Frontal cortex (tissue), 4 donors: Measurements from ENCODE around the gene TUBA4B. TPM values are rescaled to one million over a fixed set of nuclear protein-coding genes. Genes with fewer than 3 reads are reported as not detected.

Source experiments
- DNase-seq, 2 donors: peaks; one replicate each; pipeline ENCODE4 v3.0.0; 2012; ENCODE audit warnings: low spot score in 2 of 2
- FAIRE-seq: peaks from 2 replicates; lab custom pipeline; 2012; peaks lifted over from hg19 to GRCh38; lab: Jason Lieb, UNC
- total RNA-seq: library from RNA; depleted of rRNA; stranded (reverse); fragments of >200 nt; gene quantifications from one replicate; pipeline ENCODE4 v1.2.3, GENCODE V29; 2014
- donor health status: control.
- donor health status: control.
- donor health status: control.

The TUBA4B gene
- total RNA-seq, 1 donor from 2014 or later: not detected

GRCh38 chr2:219287580-219288265 is 34.7 kb downstream of the TUBA4B start:
- FAIRE-seq (no peak), DNase-seq (peak in 1 of 2 donors; percentile 1)

- FAIRE-seq (no peak), DNase-seq (no peak)
Observed at GRCh38 chr2:219289195-219289536, 36.1 kb downstream of the TUBA4B start.

GRCh38 chr2:219289537-219290361 is 36.7 kb downstream of the TUBA4B start:
- peak; percentile 83 for FAIRE-seq
- peak; percentile 71 to 79 for DNase-seq

- FAIRE-seq: no peak
- peak in 1 of 2 donors; percentile 3 for DNase-seq
Observed at GRCh38 chr2:219290381-219291171, 37.5 kb downstream of the TUBA4B start.

GRCh38 chr2:219291394-219291793 is 38.4 kb downstream of the TUBA4B start:
- DNase-seq (no peak), FAIRE-seq (no peak)

GRCh38 chr2:219291910-219292490 is 39.0 kb downstream of the TUBA4B start:
- peak in 1 of 2 donors; percentile 6 for DNase-seq
- FAIRE-seq: no peak

GRCh38 chr2:219292616-219293015 is 39.6 kb downstream of the TUBA4B start:
- DNase-seq (no peak), FAIRE-seq (no peak)

- DNase-seq (no peak), FAIRE-seq (no peak)
Observed at GRCh38 chr2:219293736-219294231, 40.7 kb downstream of the TUBA4B start.

GRCh38 chr2:219294356-219295351 is 41.6 kb downstream of the TUBA4B start:
- DNase-seq (peak; percentile 94 to 96), FAIRE-seq (no peak)

GRCh38 chr2:219296142-219296541 is 43.1 kb downstream of the TUBA4B start:
- DNase-seq (no peak), FAIRE-seq (no peak)

GRCh38 chr2:219296631-219297391 is 43.8 kb downstream of the TUBA4B start:
- no peak for FAIRE-seq
- no peak for DNase-seq

- no peak for DNase-seq
- FAIRE-seq: no peak
Observed at GRCh38 chr2:219297766-219298456, 44.9 kb downstream of the TUBA4B start.

- FAIRE-seq: no peak
Observed at GRCh38 chr2:219298759-219299371, 45.8 kb downstream of the TUBA4B start.

GRCh38 chr2:219299372-219299760 is 46.3 kb downstream of the TUBA4B start:
- no peak for DNase-seq
- FAIRE-seq: no peak

More at GRCh38 chr2:219298759-219299371, 45.8 kb downstream of the TUBA4B start:
- peak; percentile 88 to 96 for DNase-seq

GRCh38 chr2:219300022-219300421 is 47.0 kb downstream of the TUBA4B start:
- no peak for DNase-seq

GRCh38 chr2:219302412-219302968 is 49.4 kb downstream of the TUBA4B start:
- DNase-seq (no peak), FAIRE-seq (no peak)

More at GRCh38 chr2:219300022-219300421, 47.0 kb downstream of the TUBA4B start:
- no peak for FAIRE-seq

- FAIRE-seq: no peak
- no peak for DNase-seq
Observed at GRCh38 chr2:219304223-219304622, 51.2 kb downstream of the TUBA4B start.
